MCF 10A (cell line): Measurements from ENCODE around the gene WDR31. TPM values are rescaled to one million over a fixed set of nuclear protein-coding genes. Genes with fewer than 3 reads are reported as not detected.

ENCODE experiments used
- BruUV-seq: library from RNA; stranded (reverse); fragments of 400-500 nt; replicated peaks from 2 replicates; lab custom pipeline; 2021; lab: Mats Ljungman, UMichigan
- CTCF ChIA-PET: fragments of 300-600 bp; sonication (Branson Sonifier 250); formaldehyde crosslinking; extraction: SDS; loops from one replicate; lab custom pipeline; 2021; ENCODE audit warnings: antibody characterized with exemption, inconsistent platforms; lab: Yijun Ruan, JAX
- POLR2A ChIA-PET: fragments of 300-600, 350-650 bp; sonication (Branson Sonifier 250); formaldehyde crosslinking; extraction: SDS; loops from one replicate; lab custom pipeline; 2020; ENCODE audit warnings: antibody characterized with exemption, inconsistent platforms; lab: Yijun Ruan, JAX
- DNase-seq: peaks from one replicate; pipeline ENCODE4 v3.0.0-alpha.2; 2018; ENCODE audit not compliant: unreplicated experiment
- H3K27ac Mint-ChIP-seq: one replicate; pipeline ENCODE4 v1.8.0; 2022; ENCODE audit warnings: mild to moderate bottlenecking, low read depth, mixed read lengths; ENCODE audit not compliant: unreplicated experiment
- H3K27me3 Mint-ChIP-seq: one replicate; pipeline ENCODE4 v1.8.0; 2022; ENCODE audit warnings: mixed read lengths; ENCODE audit not compliant: insufficient read depth, unreplicated experiment
- H3K36me3 Mint-ChIP-seq: one replicate; pipeline ENCODE4 v1.8.0; 2022; ENCODE audit warnings: mild to moderate bottlenecking, moderate library complexity, mixed read lengths; ENCODE audit not compliant: insufficient read depth, unreplicated experiment
- H3K4me1 Mint-ChIP-seq: one replicate; pipeline ENCODE4 v1.8.0; 2022; ENCODE audit warnings: mixed read lengths; ENCODE audit not compliant: insufficient read depth, unreplicated experiment
- H3K4me3 Mint-ChIP-seq: one replicate; pipeline ENCODE4 v1.8.0; 2022; ENCODE audit warnings: mild to moderate bottlenecking, moderate library complexity, mixed read lengths; ENCODE audit not compliant: unreplicated experiment
- H3K9me3 Mint-ChIP-seq: one replicate; pipeline ENCODE4 v1.8.0; 2022; ENCODE audit warnings: mixed read lengths; ENCODE audit not compliant: unreplicated experiment
- intact Hi-C: fragments of 100-400 bp; cut with micrococcal nuclease; formaldehyde crosslinking; loops from 2 replicates; pipeline ENCODE4 v1.14.1; 2022
- total RNA-seq: library from RNA; stranded (reverse); gene quantifications from 2 replicates; pipeline ENCODE4 v1.2.3, GENCODE V29; 2022
- TF ChIP-seq, protein P1 (sequence below): fragments of 200-600 bp; IDR thresholded peaks from one replicate; pipeline ENCODE4 v1.8.0; 2022; ENCODE audit warnings: antibody characterized with exemption, mild to moderate bottlenecking; ENCODE audit not compliant: unreplicated experiment

The WDR31 gene
- total RNA-seq, 1 experiment from 2014 or later = 2.3 TPM

DNA sequence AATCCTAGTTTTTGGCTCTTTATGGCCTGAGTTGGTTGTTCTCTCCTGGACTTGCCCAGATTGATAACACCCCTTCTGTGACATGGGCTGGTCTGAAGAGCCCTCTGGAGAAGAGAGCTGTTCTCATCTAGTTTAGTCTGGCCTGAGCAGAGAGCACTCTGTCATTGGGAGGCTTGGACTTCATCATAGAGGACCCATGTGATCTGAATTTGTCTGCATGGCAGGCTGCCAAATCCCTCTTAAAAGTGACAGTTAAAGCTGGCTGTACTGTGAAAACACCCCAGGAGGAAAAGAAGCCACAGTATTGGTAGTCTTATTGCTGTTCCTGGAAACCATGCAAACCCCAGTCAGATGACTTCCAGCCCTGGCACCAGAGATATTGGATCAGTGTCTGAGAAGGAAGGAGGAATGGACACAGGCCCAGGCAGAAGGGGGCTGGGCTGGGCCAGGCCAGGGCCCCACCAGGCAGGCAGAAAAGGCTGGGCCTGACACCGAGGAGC is 3.7 kb upstream of the WDR31 start:
- DNase-seq = no peak
- POLR2A ChIA-PET = no interaction called here
- intact Hi-C loops = no loop called here
- CTCF ChIA-PET = interaction anchor here (1.2 kb wide), 1 partner anchor 22 kb away, joined by 3 read pairs; no protein-coding TSS in a partner anchor
- Mint-ChIP-seq H3K4me3 (no peak overlapping the region), H3K9me3 (no peaks in the 10 kb centered on the region), H3K27me3 (no peaks in the 10 kb centered on the region), H3K4me1 (peaks cover 20% of the 10 kb centered on the region), H3K27ac (no peak overlapping the region), H3K36me3 (no peaks in the 10 kb centered on the region)
- no TSS peak for BruUV-seq
- TF ChIP-seq, protein P1, sequence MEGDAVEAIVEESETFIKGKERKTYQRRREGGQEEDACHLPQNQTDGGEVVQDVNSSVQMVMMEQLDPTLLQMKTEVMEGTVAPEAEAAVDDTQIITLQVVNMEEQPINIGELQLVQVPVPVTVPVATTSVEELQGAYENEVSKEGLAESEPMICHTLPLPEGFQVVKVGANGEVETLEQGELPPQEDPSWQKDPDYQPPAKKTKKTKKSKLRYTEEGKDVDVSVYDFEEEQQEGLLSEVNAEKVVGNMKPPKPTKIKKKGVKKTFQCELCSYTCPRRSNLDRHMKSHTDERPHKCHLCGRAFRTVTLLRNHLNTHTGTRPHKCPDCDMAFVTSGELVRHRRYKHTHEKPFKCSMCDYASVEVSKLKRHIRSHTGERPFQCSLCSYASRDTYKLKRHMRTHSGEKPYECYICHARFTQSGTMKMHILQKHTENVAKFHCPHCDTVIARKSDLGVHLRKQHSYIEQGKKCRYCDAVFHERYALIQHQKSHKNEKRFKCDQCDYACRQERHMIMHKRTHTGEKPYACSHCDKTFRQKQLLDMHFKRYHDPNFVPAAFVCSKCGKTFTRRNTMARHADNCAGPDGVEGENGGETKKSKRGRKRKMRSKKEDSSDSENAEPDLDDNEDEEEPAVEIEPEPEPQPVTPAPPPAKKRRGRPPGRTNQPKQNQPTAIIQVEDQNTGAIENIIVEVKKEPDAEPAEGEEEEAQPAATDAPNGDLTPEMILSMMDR = no peak

DNA sequence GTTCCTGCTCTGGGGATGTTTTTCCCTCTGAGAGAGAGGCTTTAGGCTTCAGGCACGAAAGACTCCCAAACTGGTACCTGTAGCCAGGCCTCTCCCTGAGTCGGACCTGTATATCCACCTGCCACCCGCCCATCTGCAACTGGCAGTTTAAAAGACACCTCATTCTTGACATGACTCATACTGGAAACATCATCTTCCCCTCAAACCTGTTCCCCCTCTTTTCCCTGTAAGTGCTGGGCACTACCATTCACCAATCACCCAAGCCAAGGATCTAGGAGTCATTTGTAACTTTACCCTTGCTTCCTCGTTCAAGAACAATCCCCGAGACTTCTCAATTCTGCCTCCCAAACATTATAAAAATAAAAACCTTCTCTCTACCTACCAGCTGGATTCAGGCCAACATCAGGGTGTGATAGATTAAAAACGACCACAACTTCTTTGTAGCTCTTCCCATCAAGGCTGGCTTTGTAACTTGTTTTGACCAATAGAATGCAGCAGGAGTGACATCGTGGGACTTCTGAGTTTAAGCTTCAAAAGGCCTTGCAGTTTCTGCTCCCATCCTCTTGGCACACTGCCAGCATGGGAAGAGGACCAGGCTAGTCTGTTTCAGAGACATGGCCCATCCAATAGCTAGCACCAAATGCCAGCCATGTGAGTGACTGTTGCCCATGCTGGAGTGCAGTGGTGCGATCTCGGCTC is 1.8 kb upstream of the WDR31 start:
- Mint-ChIP-seq H3K4me3 (peak overlapping the region; percentile 80), H3K36me3 (no peaks in the 10 kb centered on the region), H3K9me3 (no peaks in the 10 kb centered on the region), H3K4me1 (peaks cover 20% of the 10 kb centered on the region), H3K27ac (no peak overlapping the region), H3K27me3 (no peaks in the 10 kb centered on the region)
- TF ChIP-seq, protein P1 = no peak
- POLR2A ChIA-PET = interaction anchor here (1.0 kb wide), 1 partner anchor 66 kb away, joined by 4 read pairs; the partner anchor contains the start of genes CDC26 and PRPF4
- DNase-seq = peak; percentile 24
- BruUV-seq = no TSS peak
- CTCF ChIA-PET = interaction anchor here (0.7 kb wide), 1 partner anchor 282 kb away, joined by 3 read pairs; no protein-coding TSS in a partner anchor
- intact Hi-C loops = no loop called here

DNA sequence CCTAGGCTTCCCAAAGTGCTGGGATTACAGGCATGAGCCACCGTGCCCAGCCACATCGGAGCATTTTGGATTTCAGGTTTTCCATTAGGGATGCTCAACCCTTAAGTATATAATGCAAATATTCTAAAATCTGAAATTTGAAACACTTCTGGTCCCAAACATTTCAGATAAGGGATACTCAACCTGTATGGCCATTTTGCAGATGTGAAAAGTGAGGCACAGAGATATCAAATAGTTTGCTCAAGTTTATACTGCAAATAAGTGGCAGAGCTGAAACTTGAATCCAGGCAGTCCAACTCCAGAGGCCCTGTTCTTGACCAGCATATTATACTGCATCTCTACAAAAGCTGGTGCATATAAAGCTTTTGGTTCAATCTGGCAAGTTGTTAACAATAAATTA is 2.4 kb downstream of the WDR31 start:
- Mint-ChIP-seq H3K27ac (no peak overlapping the region), H3K4me1 (peaks cover 20% of the 10 kb centered on the region), H3K9me3 (no peaks in the 10 kb centered on the region), H3K27me3 (no peaks in the 10 kb centered on the region), H3K36me3 (no peaks in the 10 kb centered on the region), H3K4me3 (no peak overlapping the region)
- TF ChIP-seq, protein P1 = no peak
- CTCF ChIA-PET = interaction anchor here (0.7 kb wide), 1 partner anchor 248 kb away, joined by 3 read pairs; no protein-coding TSS in a partner anchor
- POLR2A ChIA-PET = interaction anchor here (0.7 kb wide), 1 partner anchor 73 kb away, joined by 4 read pairs; the partner anchor contains the start of genes C9orf43 and POLE3
- BruUV-seq = no TSS peak
- no peak for DNase-seq
- intact Hi-C loops = no loop called here

DNA sequence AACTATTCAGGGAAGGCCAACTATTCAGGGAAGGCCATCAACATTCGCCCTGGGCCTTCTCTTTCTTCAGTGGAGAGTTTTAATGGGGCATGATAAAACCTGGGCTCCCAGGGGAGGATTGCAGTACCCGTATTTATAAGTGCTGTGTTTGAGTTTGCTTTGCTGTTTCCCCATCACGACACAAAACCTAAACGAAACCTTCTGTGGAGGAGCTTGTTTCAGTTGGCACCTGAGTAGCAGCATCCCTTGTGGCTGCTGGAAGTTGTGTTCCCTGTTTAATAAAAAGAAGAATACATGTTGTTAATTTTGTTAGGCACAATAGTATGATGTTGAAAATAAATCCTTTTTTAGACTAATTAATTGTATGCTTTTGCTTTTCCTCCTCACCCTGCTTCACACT is 8.3 kb downstream of the WDR31 start:
- TF ChIP-seq, protein P1 = no peak
- POLR2A ChIA-PET = no interaction called here
- intact Hi-C loops = loop anchor here (1.0 kb wide), 1 partner anchor 17 kb away; no protein-coding TSS in a partner anchor

More for the DNA sequence above, 8.3 kb downstream of the WDR31 start:
- Mint-ChIP-seq H3K4me3 (no peak overlapping the region), H3K4me1 (no peaks in the 10 kb centered on the region), H3K27me3 (no peaks in the 10 kb centered on the region), H3K27ac (no peak overlapping the region), H3K9me3 (no peaks in the 10 kb centered on the region), H3K36me3 (peaks cover 11% of the 10 kb centered on the region)
- no TSS peak for BruUV-seq
- DNase-seq = no peak
- CTCF ChIA-PET = interaction anchor here (0.6 kb wide), 1 partner anchor 399 kb away, joined by 3 read pairs; no protein-coding TSS in a partner anchor
